ENCODE measurements around the gene FZR1.

The FZR1 gene

GRCh38 chr19:3494051-3494450, 12.1 kb upstream of the FZR1 start:
- Histone ChIP-seq H4K20me1 (ENCODE audit: low read depth, low read length) (no peaks in the 10 kb centered on the region), H3K4me2 (ENCODE audit: low read depth, low read length, poor library complexity, severe bottlenecking) (no peak overlapping the region), H3K79me2 (ENCODE audit: insufficient read depth, low read length) (peaks cover 18% of the 10 kb centered on the region), H3K27ac (ENCODE audit: low read depth, low read length) (no peak overlapping the region), H3F3A (ENCODE audit: insufficient read depth) (no peaks in the 10 kb centered on the region), H3K9me2 (replicated peaks; ENCODE audit: insufficient read depth, low read length) (no peaks in the 10 kb centered on the region), H3K4me3 (ENCODE audit: insufficient read depth, low read length, poor library complexity, severe bottlenecking) (no peak overlapping the region), H3K9ac (ENCODE audit: low read length) (no peak overlapping the region), H3K9me3 (ENCODE audit: insufficient read depth, low read length) (no peaks in the 10 kb centered on the region), H3K36me3 (ENCODE audit: low read length) (no peaks in the 10 kb centered on the region), H3K27me3 (ENCODE audit: low read length) (no peaks in the 10 kb centered on the region), H2AFZ (ENCODE audit: low read depth, low read length, severe bottlenecking) (no peak overlapping the region)
- no peak for TF ChIP-seq EZH2phosphoT487 (conservative IDR thresholded peaks at IDR 0.05; ENCODE audit: low read length)
- TF ChIP-seq, protein P1, sequence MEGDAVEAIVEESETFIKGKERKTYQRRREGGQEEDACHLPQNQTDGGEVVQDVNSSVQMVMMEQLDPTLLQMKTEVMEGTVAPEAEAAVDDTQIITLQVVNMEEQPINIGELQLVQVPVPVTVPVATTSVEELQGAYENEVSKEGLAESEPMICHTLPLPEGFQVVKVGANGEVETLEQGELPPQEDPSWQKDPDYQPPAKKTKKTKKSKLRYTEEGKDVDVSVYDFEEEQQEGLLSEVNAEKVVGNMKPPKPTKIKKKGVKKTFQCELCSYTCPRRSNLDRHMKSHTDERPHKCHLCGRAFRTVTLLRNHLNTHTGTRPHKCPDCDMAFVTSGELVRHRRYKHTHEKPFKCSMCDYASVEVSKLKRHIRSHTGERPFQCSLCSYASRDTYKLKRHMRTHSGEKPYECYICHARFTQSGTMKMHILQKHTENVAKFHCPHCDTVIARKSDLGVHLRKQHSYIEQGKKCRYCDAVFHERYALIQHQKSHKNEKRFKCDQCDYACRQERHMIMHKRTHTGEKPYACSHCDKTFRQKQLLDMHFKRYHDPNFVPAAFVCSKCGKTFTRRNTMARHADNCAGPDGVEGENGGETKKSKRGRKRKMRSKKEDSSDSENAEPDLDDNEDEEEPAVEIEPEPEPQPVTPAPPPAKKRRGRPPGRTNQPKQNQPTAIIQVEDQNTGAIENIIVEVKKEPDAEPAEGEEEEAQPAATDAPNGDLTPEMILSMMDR (IDR thresholded peaks at IDR 0.05; ENCODE audit: insufficient read depth, low read length, poor library complexity, severe bottlenecking) = no peak

GRCh38 chr19:3494559-3494958, 11.6 kb upstream of the FZR1 start:
- Histone ChIP-seq H3K27ac (ENCODE audit: low read depth, low read length) (no peak overlapping the region), H3K4me3 (ENCODE audit: insufficient read depth, low read length, poor library complexity, severe bottlenecking) (no peak overlapping the region), H4K20me1 (ENCODE audit: low read depth, low read length) (no peaks in the 10 kb centered on the region), H3K27me3 (ENCODE audit: low read length) (no peaks in the 10 kb centered on the region), H3K79me2 (ENCODE audit: insufficient read depth, low read length) (peaks cover 23% of the 10 kb centered on the region), H3K36me3 (ENCODE audit: low read length) (no peaks in the 10 kb centered on the region), H3K9ac (ENCODE audit: low read length) (no peak overlapping the region), H3K9me3 (ENCODE audit: insufficient read depth, low read length) (no peaks in the 10 kb centered on the region), H3F3A (ENCODE audit: insufficient read depth) (no peaks in the 10 kb centered on the region), H3K9me2 (replicated peaks; ENCODE audit: insufficient read depth, low read length) (no peaks in the 10 kb centered on the region), H3K4me2 (ENCODE audit: low read depth, low read length, poor library complexity, severe bottlenecking) (no peak overlapping the region), H2AFZ (ENCODE audit: low read depth, low read length, severe bottlenecking) (no peak overlapping the region)
- no peak for TF ChIP-seq EZH2phosphoT487 (conservative IDR thresholded peaks at IDR 0.05; ENCODE audit: low read length)
- TF ChIP-seq, protein P1 (IDR thresholded peaks at IDR 0.05; ENCODE audit: insufficient read depth, low read length, poor library complexity, severe bottlenecking) = no peak

- H3F3A ChIP-seq (ENCODE audit: insufficient read depth) = no peaks in the 10 kb centered on the region
- H3K27ac ChIP-seq (ENCODE audit: low read depth, low read length) = no peak overlapping the region
- no peaks in the 10 kb centered on the region for H3K9me3 ChIP-seq (ENCODE audit: insufficient read depth, low read length)
- H3K4me3 ChIP-seq (ENCODE audit: insufficient read depth, low read length, poor library complexity, severe bottlenecking) = no peak overlapping the region
- no peaks in the 10 kb centered on the region for H3K9me2 ChIP-seq (replicated peaks; ENCODE audit: insufficient read depth, low read length)
- H3K9ac ChIP-seq (ENCODE audit: low read length) = no peak overlapping the region
- H3K79me2 ChIP-seq (ENCODE audit: insufficient read depth, low read length) = peaks cover 31% of the 10 kb centered on the region
- H4K20me1 ChIP-seq (ENCODE audit: low read depth, low read length) = no peaks in the 10 kb centered on the region
- H2AFZ ChIP-seq (ENCODE audit: low read depth, low read length, severe bottlenecking) = no peak overlapping the region
- H3K36me3 ChIP-seq (ENCODE audit: low read length) = no peaks in the 10 kb centered on the region
- no peak overlapping the region for H3K4me2 ChIP-seq (ENCODE audit: low read depth, low read length, poor library complexity, severe bottlenecking)
- no peak for TF ChIP-seq EZH2phosphoT487 (conservative IDR thresholded peaks at IDR 0.05; ENCODE audit: low read length)
- TF ChIP-seq, protein P1 (IDR thresholded peaks at IDR 0.05; ENCODE audit: insufficient read depth, low read length, poor library complexity, severe bottlenecking) = no peak
- no peaks in the 10 kb centered on the region for H3K27me3 ChIP-seq (ENCODE audit: low read length)
Measured at GRCh38 chr19:3496392-3497273, 9.5 kb upstream of the FZR1 start.
